ENCODE results near the gene RNU2-63P.

GRCh38 chr2:88042476-88042875, 26.1 kb upstream of the RNU2-63P start:
- TF ChIP-seq ZNF512 (CRISPR knock-in tag; IDR thresholded peaks at IDR 0.05; ENCODE audit: borderline replicate concordance) (no peak), CTCF (IDR thresholded peaks at IDR 0.05) (no peak), ZNF138 (CRISPR knock-in tag; conservative IDR thresholded peaks at IDR 0.05) (no peak)
